Central memory CD4-positive, alpha-beta T cell (primary cell): Measurements from ENCODE around the gene SENP1.

ENCODE experiments used
- DNase-seq: peaks from one replicate; pipeline ENCODE4 v3.0.0; 2022

The SENP1 gene

GRCh38 chr12:48063530-48063929, 42.3 kb downstream of the SENP1 start:
- no peak for DNase-seq

- DNase-seq: no peak
Measured at GRCh38 chr12:48061938-48062719, 43.8 kb downstream of the SENP1 start.

GRCh38 chr12:48060474-48060873, 45.4 kb downstream of the SENP1 start:
- DNase-seq: no peak

- DNase-seq: no peak
Measured at GRCh38 chr12:48058771-48059170, 47.1 kb downstream of the SENP1 start.

- DNase-seq: no peak
Measured at GRCh38 chr12:48054955-48055821, 50.7 kb downstream of the SENP1 start.

GRCh38 chr12:48053883-48054282, 52.0 kb downstream of the SENP1 start:
- DNase-seq: no peak

GRCh38 chr12:48053122-48053521, 52.8 kb downstream of the SENP1 start:
- no peak for DNase-seq

- DNase-seq: no peak
Measured at GRCh38 chr12:48051681-48052080, 54.2 kb downstream of the SENP1 start.

- DNase-seq: no peak
Measured at GRCh38 chr12:48050174-48050573, 55.7 kb downstream of the SENP1 start.

- DNase-seq: no peak
Measured at GRCh38 chr12:48045965-48046518, 59.8 kb downstream of the SENP1 start.

- no peak for DNase-seq
Measured at GRCh38 chr12:48045061-48045846, 60.6 kb downstream of the SENP1 start.

- DNase-seq: no peak
Measured at GRCh38 chr12:48044396-48044795, 61.5 kb downstream of the SENP1 start.

GRCh38 chr12:48043771-48044170, 62.1 kb downstream of the SENP1 start:
- DNase-seq: no peak

GRCh38 chr12:48041591-48042423, 64.1 kb downstream of the SENP1 start:
- DNase-seq: no peak

GRCh38 chr12:48040354-48040753, 65.5 kb downstream of the SENP1 start:
- no peak for DNase-seq

GRCh38 chr12:48039151-48039550, 66.7 kb downstream of the SENP1 start:
- no peak for DNase-seq

- DNase-seq: no peak
Measured at GRCh38 chr12:48038085-48038484, 67.8 kb downstream of the SENP1 start.

- DNase-seq: no peak
Measured at GRCh38 chr12:48037267-48037915, 68.5 kb downstream of the SENP1 start.

GRCh38 chr12:48036818-48037217, 69.1 kb downstream of the SENP1 start:
- DNase-seq: no peak

GRCh38 chr12:48034835-48035805, 70.8 kb downstream of the SENP1 start:
- DNase-seq: no peak
